Stimulated activated CD8-positive, alpha-beta memory T cell treated with anti-CD3 and anti-CD28 coated beads, Interleukin-2, amount 100 ng/mL, for 1 hour (primary cell): Measurements from ENCODE around the gene NGEF.

Experiments used
- DNase-seq, 2 donors: peaks; one replicate each; pipeline ENCODE4 v3.0.0-alpha.2; 2020; ENCODE audit warnings: low read depth in 2 of 2

The NGEF gene

GRCh38 chr2:232833830-232834229, 179.2 kb downstream of the NGEF start:
- no peak for DNase-seq

- DNase-seq, result no peak
Observed at GRCh38 chr2:232831496-232831895, 181.6 kb downstream of the NGEF start.

- DNase-seq, result no peak
Observed at GRCh38 chr2:232829988-232830387, 183.1 kb downstream of the NGEF start.
